COR-L47 (cell line): ENCODE measurements around the gene R3HDML.
"Not testable (repeated sequence)": the region's sequence is repeated elsewhere in the genome, so short reads cannot be mapped to it uniquely, and the experiment has no call there.

Source experiments
- DNase-seq: peaks from one replicate; lab custom pipeline; 2025; lab: John Stamatoyannopoulos, UW

Gene R3HDML

DNA sequence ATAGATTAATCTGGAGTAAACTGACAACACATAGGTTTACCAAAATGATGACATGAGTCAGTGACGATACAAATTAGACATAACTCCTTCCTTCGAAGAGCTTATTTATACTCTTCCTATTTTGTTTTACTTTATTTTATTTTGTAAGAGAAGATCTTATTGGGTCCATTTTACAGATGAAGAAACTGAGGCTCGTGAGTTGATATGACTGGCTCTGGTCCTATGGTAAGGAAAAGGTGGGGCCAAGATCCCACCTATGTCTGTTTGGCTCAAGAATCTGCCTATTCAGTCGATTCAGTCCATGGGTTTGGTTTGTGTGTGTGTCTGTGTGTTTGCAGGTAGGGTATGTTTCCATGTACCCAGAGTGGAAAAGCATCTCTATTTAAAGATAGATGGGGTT is 8.4 kb upstream of the R3HDML start:
- no peak for DNase-seq

DNA sequence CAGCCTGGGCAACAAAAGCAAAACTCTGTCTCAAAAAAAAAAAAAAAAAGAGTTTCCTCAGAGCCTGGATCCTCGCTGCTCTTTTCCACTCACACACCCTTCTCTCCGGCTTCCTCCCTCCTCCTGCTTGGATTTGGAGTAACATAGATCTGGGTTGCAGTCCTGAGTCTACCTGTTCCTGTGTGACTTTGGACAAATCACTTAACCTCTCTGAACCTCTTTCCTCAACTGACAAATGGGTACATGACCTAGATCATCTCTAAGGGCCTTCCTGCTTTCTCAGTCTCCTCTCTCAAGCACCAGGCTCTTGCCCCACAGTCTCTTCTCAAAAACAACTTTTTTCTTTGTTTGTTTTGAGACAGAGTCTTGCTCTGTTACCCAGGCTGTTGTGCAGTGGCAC is 5.6 kb upstream of the R3HDML start:
- DNase-seq, result no peak

DNA sequence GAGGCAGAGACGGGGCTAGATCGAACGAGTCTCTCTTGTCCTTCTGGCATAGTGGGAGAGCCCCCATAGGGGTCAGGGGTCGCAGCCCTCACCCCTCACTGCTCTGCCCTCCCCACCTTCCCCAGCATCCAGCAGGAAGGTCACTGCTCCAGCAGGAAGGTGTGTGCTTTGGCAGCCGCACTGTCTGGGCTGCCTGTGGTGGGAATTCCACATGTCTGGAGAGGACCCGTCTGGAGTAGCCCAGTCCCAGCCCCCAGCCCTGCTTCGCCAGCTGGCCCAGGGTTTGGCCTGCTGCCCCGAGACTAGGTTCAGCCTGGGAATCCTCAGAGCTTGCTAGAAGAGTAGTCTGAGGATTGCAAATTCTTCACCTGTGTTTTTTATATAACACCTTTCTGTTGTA is 2.5 kb upstream of the R3HDML start:
- no peak for DNase-seq

DNA sequence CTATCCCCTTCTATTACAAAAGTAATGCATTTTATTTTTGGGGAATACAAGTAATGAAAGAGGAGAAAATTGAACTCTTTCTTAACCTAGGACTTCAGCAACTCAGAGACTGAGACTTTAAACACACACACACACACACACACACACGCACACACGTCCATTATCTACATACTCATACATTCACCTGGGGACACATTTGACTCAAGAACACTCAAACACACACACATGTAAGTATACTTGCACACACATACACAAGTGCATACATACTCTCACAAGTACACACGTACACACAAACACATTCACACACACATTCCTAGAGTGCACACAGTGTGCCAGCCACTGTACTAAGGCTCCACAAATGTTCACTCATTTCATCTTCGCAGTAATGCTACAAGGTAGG is 2.1 kb upstream of the R3HDML start:
- no peak for DNase-seq

DNA sequence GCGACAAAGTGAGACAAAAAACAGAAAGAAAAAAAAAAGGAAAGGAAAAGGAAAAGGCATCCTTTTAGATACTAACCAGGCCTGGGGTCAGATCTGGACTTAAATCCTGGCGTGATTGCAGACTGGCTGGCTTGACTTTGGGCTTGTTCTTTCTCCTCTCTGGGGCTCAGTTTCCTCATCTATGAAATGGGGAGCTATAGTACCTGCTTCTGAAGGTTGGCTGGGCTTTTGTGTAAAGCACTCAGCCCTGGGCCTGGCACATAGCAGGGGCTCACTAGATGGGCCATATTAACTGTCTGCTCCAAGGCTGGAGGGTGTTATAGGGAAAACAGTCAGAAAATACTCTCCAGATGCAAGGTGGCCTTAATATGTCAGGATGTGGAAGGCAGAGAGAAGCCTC is 1.2 kb upstream of the R3HDML start:
- DNase-seq, result no peak

DNA sequence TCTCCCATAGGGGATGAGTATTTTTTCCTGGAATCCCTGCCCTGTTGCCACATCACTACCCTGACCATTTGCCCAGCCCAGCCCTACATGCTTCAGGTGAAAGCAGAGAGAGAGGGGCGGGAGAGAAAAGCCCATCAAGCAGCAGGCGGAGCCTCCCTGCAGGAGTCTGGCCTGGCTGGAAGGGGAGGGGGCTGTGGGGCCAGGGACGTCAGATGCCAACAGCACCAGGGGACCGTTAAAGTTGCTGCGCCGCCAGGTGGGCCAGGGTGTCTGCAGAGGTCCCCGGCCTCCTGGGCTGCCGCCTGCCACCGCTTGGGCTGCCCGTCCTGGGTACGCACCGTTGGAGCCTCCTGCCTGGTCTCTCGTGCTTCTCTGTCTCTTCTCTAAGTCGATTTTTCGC is 757 bp upstream of the R3HDML start:
- DNase-seq, result no peak

DNA sequence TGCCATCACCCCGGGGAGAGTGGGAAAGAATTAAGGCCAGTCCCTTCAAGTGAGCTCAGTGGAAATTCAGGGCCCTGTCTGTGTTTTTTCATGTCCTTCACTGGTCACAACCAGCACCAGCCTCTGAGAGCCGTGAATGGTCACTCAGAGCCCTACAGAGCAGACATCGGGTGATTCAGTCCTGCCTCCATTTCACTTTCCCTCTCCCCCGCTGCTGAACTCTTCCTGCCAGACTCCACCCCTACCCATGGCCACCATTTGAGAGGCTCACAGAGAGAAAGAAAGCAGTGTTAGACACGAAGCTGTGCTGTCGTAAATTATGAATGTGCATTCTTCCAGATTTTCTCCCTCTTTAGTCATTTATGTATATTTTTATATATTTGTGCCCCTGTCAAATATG is 5.4 kb downstream of the R3HDML start:
- no peak for DNase-seq

DNA sequence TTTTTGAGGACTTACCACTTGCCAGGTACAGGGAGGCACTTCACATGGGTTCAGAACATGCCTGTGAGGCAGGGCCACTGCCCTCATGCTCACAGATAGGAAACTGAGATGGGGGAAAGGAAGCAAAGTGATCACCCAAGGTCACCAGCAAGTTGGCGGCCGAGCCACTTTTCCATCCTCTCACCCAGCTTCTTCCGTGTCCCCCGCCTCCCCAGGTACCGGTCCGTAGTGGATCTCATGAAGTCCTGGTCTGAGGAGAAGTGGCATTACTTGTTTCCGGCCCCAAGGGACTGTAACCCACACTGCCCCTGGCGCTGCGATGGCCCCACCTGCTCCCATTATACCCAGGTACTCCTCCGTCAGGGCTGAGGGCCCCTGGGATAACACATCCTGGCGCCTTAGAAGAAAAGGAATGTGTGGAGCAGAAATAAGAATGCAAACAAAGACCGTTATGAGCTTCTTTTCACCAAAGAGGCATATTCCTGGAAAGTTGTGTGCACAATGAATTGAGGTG is 6.4 kb downstream of the R3HDML start:
- DNase-seq, result no peak

DNA sequence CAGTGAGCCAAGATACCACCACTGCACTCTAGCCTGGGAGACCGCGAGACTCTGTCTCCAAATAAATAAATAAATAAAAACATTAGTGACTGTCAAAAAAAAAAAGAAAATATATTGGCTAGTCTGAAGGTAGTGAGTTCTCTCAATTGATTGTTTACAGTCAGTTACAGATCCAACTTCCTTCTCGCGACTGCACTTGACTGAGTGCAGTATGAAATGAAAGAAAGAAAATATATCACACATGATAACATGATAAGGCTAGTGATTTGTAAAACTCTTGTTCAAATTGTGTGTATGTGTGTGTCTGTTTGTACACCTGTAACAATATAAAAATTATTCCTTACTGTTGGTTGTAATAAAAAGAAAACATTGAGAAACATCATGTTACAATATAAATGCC is 7.9 kb downstream of the R3HDML start:
- DNase-seq, result no peak

DNA sequence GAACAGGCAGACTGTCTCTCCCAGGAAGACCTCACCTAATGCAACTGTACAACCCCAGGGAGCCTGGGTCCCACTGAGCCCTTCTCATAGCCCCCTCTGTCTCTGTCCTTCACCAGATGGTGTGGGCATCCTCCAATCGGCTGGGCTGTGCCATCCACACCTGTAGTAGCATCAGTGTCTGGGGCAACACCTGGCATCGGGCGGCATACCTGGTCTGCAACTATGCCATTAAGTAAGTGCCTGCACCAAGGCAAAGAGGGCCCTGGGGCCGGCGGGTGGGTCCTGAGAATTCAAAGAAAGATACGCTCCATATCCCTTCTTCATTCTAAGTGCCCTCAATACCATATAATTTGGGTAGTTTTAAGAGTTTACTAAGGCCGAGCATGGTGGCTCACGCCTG is 8.3 kb downstream of the R3HDML start:
- DNase-seq, result no peak

DNA sequence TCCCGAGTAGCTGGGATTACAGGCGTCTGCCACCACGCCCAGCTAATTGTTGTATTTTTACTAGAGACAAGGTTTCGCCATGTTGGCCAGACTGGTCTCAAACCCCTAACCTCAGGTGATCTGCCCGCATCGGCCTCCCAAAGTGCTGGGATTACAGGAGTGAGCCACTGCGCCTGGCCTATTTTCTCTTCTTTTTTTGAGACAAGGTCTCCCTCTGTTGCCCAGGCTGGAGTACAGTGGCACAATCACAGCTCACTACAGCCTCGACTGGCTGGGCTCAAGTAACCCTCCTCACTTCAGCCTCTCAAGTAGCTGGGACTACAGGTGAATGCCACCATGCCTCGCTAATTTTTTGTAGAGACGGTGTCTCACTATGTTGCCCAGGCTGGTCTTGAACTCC is 9.1 kb downstream of the R3HDML start:
- not testable (repeated sequence) for DNase-seq

DNA sequence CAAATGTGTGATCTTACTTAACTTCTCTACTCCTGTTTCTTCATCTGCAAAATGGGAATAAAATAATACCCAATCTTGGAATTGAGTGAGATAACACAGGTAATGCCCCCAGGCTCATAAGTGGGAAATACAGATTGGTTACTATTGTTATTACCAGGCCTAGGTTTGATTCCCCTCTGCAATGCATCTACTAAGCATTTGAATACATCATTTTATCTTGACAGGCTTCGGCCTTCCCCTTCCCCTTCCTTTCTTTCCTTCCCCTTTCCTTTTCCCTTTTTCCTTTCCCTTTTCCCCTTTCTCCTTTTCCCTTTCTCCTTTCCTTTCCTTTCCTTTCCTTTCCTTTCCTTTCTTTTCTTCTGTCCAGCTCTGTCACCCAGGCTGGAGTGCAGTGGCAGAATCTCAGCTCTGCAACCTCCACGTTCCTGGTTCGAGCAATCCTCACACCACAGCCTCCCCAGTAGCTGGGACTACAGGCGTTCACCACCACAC is 11.4 kb downstream of the R3HDML start:
- no peak for DNase-seq

DNA sequence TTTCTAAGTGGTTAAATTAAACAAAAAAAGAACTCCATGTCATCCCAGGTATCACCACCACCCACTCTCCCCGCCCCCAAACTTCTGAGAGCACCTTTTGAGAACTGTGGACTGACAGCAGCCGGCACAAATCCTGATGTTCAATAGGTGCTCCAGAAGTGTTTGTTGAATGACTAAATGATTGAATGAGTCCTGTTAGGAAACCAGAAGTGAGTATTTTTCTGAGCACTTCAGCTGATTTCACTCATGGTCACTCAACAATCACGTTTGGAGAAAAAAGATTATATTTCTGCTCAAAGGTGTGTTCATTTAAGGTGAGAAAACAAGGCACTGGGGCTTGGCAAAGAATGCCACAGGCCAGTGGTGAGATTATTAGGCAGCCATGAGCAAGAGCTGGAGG is 12.5 kb downstream of the R3HDML start:
- no peak for DNase-seq

DNA sequence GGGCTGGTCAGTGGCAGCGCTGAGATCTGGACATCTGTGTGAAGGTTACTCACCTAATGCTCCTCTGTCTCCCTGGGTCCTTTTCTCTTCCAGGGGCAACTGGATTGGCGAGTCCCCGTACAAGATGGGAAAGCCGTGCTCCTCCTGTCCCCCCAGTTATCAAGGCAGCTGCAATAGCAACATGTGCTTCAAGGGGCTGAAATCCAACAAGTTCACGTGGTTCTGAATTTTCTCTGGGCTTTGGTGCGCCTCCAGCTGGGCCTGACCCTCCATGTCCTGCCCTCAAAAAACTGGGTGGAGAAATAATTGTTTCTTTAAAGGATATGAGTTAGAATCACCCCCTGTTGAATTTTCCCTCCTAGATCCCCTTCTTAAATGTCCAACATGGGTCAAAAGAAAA is 13.7 kb downstream of the R3HDML start:
- DNase-seq, result no peak

DNA sequence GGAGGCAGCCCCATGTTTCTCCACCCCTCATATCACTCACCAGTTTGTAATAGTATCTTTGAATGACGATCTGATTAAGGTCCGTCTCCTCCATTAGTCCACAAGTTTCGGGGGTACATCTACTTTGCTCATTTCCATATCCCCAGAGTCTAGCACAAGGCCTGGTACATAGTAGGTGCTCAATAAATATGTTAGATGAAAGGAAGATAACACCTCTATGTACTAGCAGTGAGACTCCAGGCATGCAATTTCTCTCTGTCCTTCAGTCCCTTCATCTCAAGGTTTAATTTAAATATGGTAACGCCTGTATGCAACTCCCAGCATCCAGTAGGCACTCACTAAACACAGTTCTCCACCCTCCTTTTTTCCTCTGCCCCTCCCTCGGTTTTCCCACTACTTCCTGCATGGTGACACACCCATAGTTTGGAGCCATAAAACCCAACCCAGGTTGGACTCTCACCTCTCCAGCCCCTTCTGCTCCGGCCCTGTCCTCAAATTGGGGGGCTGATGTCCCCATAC is 18.2 kb downstream of the R3HDML start:
- DNase-seq, result no peak

DNA sequence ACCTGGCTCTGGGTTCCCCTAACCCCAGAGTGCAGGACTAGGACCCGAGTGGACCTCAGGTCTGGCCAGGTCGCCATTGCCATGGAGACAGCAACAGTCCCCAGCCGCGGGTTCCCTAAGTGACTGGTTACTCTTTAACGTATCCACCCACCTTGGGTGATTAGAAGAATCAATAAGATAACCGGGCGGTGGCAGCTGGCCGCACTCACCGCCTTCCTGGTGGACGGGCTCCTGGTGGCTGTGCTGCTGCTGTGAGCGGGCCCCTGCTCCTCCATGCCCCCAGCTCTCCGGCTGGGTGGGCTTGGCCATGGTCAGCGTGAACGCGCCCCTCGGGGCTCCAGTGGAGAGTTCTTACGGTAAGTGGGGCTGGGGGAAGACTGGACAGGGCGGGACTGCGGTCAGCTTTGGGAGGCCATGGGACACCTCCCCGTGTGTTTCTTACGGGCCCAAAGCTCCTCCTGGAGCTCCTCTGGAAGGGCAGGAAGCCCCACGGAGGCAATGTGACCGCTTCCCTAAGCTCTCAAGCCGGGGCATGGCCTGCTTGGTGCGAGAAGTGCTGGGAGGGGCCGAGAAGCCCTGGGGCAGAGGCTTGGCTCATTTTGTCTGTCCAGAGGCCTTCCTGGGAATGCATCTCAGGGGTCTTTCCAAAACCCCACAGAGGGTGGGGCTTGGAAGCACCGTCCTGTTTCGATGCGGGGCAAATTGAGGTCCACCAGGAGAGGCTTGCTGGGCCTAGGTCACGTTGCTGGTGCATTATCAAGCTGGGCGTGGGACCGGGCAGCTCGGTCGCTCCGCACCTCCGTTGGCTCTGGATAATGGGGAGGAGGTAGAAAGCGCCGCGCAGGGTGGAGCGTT is 18.9 kb downstream of the R3HDML start, which contains the start of gene HNF4A:
Gene HNF4A, plus strand, starts transcription at position 202 of the 855 bp plus-strand sequence. Its CDS starts 106 bp downstream, at position 308.
- DNase-seq, result no peak

DNA sequence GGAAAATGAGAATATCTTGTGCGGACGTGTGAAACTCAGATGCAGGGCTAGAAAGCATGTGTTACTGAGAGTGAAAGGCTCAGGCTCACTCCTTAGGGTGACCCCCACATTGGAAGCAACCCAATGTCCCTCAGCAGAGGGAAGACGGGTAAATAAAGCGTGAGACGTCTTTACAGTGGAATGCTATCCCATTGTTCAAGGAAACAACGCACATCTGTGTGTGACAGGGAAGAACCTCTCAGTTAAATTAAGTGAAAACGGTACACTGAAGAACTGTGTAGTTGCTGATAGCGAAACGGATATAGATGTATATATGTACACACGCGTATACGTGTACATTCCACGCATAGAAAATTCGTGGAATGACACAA is 19.5 kb downstream of the R3HDML start:
- no peak for DNase-seq

DNA sequence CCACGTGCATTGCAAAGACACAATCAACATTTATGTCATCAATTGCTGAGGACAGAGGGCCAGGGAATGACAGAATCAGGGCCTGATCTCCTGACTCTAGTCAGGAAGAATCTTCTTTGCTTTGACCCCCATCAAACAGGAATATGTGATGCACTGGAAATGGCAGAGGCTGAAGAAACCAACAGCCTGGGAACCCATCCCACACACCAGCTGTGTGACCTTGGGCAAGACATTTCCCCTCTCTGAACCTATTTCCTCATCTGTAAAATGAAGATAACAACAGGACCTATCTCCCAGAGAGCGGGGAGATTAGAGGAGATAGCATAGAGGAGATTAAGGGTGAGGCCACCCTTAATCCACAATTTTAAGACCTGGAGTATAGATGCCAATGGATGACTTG is 20.2 kb downstream of the R3HDML start:
- no peak for DNase-seq

DNA sequence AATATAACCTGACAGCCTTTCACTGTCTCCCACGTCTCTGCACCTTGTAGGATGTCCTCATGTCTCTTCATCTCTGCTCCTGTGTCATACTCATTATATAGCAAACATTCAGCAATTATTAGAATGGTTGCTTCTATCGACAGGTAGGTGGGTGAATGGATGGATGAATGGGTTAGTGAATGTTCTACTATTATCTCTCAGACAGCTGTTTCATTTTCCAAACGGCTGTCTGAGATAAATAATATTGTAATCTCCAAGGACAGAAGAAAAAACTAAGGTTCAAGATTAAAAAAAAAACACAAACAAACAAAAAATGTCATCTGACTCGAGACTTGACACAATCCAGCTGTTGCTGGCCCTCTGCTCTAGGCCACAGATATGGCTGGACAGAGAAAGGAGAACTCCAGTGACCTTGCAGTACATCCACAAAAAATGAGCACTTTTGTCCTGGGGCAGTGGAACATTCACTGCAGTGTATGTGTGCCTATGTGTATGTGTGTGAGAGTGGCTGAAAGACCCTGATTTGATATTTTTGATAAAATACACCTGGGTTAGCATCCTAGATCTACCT is 20.8 kb downstream of the R3HDML start:
- DNase-seq, result no peak

DNA sequence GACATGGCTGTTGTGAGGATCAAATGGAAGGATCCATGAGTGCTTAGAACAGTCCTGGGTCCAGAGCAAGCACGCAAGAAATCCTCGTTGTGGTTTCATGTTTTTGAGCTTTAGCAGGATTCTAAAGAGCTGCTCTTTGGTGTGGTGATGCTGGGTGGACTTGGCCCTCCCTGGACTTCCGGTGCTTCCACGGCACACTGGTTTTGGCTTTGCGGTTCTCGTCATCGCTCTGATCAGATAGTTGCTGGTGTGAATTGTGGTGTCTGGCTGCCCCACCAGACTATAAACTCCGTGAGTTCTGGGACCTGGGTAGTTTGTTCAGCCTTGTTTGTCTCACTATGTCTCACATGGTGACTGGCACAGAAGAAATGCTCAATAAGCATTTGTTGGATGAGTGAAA is 21.9 kb downstream of the R3HDML start:
- DNase-seq, result no peak

DNA sequence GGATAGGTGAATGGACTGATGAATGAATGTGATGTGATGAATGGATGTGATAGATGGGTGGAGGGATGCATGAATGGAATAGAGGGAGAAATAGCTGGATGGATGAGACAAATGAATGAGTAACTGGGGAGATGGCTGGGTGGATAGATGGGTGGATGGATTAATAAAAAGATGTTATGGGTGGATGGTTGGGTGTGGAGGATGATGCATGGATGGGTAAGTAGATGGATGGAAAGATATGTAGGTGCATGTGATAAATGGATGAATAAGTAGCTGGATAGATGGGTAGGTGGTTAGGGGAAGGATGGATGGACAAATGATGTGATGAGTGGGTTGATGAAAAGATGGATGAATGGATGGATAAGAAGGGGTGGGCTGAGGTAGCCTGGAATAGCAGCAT is 23.4 kb downstream of the R3HDML start:
- DNase-seq, result no peak

DNA sequence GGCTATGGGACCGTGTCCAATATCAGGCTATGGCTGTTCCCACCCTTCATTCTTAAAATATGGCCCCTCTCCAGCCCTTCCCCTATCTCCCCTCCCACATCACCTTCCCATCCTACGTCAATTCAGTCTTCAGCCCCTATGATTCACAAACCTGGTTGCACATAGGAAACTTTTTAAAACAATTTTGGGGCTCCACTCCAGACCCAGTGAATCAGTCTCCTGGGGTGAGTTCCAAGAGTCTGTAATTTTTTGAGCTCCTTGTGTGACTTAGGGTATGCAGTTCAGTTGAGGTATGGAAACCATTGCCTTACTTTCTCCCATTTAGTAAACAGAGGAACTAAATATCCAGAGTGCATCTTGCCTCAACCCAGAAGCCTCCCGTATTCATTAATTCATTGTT is 24.2 kb downstream of the R3HDML start:
- no peak for DNase-seq

DNA sequence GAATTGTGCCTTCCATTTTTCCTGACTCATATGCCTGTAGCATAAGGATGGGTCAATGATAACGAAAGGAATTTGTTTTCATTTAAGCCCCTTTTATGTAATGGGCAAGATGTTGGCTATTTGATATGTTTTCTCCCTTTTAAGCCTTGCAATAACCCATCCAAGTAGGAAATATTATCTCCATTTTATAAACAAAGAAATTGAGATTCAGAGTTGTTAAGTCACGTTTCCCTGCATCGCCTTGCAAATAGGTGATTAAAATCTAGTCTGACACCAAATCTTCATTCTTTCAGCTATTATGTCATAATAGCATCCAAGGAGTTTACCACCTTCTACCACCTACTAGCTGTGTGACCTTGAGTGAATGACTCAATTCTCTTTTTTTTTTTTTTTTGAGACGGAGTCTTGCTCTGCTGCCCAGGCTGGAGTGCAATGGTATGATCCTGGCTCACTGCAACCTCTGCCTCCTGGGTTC is 25.7 kb downstream of the R3HDML start:
- no peak for DNase-seq
